Skin of body (tissue), 2 donors: ENCODE data around the gene PSMG2. TPM values are rescaled to one million over a fixed set of nuclear protein-coding genes. Genes with fewer than 3 reads are reported as not detected.
"Not testable (repeated sequence)": the region's sequence is repeated elsewhere in the genome, so short reads cannot be mapped to it uniquely, and the experiment has no call there.

ENCODE experiments used
- DNase-seq: peaks from one replicate; lab custom pipeline; 2025; lab: John Stamatoyannopoulos, UW
- total RNA-seq: library from RNA; depleted of rRNA; stranded (reverse); fragments of >200 nt; gene quantifications from one replicate; pipeline ENCODE4 v1.2.3, GENCODE V29; 2014

PSMG2 gene
- total RNA-seq, 1 donor from 2014 or later = 43.2 TPM

DNA sequence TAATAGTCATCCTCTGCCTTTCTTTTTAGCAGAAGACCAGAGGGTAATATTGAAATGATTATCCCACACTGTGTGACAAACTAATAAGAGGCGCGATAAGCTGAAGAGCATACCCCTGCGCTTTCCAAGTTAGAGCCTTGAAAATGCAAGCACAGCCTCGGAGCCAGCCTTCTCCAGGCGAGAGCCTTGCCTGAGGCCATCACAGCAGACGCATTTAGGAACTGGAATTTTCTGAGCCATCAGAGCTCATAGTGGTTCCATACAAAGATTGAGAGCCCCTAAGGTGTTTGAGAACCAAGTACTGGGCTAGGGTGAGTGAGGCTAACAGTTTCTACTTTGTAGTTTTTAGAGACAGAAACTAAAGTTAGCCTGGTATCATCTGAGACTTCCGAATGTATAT, 19.9 kb downstream of the PSMG2 start:
- no peak for DNase-seq

DNA sequence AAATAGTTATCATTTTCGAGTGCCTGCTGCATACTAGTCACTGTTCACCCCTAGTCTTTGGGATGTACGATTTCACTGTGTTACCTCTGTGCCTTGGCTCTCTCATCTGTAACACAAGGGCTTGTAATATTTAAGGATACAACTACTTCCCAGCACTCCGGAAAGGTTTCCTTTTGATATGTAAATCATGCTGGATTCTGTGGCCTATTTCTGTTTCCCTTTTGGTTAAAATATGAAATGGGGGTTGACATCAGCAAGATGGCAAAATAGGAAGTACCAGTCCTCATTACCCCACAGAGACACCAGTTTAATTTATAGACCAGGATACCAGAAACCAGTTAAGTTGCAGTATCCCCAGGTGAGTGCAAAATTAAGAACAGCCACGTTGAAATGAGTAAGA, 23.5 kb downstream of the PSMG2 start:
- no peak for DNase-seq

DNA sequence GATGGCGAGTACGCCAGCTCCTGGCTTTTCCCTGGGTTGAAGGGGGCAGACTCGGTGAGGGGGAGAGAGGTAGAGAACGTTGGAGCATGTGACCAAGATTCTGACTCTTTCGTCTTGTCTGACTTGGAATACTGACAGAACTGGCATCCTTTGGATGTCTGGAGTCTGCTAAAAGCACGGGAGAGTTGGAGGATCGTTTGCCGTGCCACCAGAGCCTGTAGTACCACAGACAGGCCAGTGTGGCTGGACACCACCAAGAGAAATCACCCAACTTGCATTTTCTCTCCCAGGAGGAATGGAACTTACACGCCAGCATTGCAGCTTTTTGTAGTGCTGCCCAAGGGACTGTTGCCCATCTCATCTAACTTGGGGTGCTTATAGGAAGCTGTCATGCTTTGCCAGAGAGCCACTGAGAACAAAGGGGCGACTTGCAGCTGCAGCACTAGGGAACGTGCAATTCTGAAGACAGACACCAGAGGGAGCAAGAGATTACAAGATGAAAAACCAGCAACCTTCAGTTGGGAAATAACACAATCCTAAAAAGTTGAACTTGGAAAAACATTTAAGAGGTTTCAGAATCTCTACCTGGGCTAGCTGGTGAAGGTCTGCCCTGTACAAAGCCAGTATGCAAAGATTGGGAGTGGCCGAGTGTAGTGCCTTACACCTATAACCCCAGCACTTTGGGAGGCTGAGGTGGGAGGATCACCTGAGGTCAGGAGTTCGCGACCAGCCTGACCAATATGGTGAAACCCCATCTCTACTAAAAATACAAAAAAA, 24.1 kb downstream of the PSMG2 start:
- peak; percentile 30 for DNase-seq

DNA sequence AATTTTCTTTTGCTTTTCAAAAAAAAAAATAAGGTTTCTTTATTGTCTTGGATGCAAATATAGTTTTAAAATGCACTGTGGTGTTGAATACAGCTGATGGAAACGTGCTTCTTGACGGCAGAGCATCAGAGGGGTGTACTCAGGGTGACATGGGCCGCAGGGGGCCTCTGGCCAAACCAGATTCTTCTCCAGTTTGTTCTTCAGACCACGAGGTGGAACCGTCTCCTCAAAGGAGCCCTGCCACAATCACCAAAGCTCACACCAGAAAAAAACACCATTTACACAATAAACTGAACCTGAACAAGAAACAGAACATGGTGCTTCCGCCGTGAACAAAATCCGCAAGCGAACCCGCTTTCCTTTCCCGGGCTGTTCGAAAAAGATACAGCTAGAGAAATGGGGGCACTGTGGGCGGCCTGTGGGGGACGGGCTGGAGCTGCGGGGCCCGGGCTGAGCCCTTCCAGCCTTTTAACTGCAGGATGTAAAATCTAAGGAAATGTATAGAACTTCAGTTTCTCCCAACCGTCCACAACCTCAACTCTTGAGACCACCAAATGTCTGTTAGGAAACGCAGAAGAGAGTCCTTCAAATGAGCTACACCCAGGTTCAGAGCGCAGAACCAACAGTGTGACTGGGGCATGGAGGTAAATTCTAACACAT, 34.5 kb downstream of the PSMG2 start:
- no peak for DNase-seq

DNA sequence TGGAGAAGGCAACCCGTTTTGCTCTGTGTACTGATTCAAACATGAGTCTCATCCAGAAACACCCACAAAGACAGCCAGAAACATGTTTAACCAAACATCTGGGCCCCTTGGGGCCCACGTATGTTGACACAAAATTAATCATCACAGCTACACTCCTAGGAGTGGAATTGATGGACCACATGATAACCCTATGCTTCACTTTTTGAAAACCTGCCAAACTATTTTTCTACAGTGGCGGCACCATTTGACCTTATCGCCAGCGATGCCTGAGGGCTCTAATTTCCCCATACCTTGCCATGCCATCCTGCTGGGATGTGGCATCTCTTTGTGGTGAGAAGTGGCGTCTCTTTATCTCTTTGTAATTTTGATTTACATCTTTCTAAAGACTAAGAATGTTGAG, 38.5 kb downstream of the PSMG2 start:
- no peak for DNase-seq

DNA sequence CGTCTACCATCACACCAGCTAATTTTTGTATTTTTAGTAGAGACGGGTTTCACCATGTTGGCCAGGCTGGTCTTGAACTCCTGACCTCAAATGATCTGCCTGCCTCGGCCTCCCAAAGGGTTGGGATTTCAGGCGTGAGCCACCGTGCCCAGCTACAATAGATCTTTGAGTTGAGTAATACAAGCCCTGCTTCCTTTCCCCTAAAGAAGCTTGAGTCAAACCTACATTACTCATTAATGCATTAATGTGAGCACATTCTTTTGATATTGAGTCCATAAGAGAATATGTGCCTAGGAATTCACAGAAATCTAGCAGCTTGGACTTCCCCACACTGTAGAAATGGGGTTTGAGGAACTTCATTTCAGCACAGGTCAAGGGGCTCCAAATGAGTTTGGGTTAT, 39.6 kb downstream of the PSMG2 start:
- DNase-seq = no peak

DNA sequence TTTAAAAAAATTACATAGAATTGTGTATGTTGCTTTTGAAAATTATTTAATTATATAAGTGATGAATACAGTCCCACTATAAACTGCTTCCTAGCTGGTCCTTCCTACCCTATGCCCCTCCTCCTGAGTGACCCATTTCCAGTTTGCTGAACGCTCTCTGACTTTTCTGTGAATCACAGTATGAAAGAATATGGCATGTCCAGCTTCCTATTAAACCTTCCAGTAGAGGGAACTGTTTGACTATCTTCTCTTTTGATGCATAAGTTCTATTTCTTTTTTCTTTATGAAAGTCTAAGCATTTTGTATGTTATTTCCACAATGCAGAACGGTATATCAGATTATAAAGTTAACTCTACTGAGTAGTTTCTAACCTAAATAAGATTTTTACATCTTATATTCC, 41.3 kb downstream of the PSMG2 start:
- peak; percentile 2 for DNase-seq

DNA sequence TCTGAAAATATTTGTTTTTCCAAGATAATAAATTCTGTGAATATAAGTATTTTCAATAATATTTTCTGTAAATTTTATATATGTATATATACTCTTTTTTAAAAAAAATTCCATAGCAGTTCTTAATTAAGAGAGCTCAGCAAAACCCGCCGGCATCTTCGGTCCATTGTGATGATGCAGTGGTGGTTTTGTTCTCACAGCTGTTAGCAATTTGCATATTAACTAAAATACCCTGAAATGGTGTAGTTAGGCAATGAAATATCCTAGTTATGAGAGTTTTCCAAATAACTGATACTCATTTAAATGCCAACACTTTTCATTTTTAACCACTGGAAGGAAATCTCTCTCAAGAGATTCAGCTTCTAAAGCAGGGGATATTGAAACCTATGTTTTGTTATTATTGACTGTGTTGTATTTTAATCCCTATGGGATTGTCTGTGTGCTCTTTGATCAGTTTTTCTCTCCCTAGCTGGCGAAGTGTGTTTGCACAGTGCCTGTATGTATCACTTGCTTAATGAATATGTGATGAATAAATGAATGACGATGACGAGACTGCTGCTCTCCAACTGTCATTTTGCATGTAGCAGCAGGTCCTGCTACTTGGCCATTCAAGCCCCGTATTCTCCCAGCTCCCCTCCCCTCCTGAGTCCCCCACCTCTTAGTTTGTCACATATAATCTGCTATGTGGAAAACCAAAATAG, 42.4 kb downstream of the PSMG2 start:
- no peak for DNase-seq

DNA sequence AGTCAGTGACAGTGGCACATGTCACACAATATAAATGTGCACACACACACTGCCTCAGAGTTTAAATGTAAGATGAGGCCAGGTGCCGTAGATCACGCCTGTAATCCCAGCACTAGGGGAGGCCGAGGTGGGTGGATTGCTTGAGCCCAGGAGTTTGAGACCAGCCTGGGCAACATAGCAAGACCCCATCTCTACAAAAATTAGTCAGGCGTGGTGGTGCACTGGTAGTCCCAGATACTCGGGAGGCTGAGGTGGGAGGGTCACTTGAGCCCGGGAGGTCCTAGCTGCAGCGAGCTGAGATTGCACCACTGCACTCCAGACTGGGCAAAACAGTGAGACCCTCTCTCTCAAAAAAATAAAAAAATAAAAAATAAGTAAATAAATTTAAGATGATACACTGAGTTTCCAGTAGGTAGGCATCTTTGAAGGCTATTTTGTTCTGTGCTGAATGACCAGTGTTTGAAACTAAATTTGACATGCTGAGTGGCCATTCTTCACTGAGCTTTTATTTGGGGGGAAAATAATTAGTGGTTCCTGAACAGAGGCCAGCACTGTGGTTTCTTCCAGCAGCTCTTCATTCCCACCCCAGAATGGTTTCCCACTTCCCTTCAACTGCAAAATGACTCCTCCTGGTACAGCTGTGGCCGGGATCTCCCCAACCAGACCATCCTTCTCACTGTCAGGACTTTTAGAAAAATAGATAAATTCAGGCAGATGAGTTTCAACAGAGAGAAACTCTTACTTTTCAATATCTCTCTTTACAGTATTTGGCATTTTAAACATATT, 44.9 kb downstream of the PSMG2 start:
- DNase-seq = no peak

DNA sequence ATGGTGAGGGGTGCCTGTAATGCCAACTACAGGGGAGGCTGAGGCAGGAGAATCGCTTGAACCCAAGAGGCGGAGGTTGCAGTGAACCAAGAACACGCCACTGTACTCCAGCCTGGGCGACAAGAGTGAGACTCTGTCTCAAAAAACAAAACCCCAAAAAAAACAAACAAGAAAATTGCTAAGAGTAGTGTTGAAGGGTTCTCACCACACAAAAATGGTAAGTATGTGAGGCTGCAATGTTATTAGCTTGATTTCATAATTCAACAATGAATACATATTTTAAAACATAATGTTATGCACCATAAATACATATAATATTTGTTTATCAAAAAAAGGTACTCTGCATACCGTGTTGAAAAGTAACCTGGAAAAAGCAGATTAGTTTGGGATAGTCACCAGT, 45.8 kb downstream of the PSMG2 start:
- no peak for DNase-seq

DNA sequence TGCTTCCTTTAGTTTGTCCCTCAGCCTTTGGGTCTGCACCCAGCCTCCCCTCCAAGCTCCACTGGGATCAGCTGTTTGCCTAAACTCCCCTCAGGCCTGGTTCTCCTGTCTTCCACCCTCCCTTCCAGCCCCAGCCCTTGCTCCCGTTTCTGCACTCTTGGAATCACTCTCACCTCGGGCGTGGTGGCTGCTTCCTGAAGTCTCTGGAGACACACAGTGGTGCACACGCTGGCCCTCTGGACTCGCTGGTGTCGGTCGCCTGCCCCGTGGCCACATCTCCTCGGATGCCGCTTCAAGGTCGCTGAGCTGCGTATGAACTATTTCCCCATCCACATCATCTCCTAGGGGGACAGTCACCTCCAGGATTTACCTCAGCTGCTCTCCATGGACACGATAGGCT, 46.3 kb downstream of the PSMG2 start:
- DNase-seq = no peak

DNA sequence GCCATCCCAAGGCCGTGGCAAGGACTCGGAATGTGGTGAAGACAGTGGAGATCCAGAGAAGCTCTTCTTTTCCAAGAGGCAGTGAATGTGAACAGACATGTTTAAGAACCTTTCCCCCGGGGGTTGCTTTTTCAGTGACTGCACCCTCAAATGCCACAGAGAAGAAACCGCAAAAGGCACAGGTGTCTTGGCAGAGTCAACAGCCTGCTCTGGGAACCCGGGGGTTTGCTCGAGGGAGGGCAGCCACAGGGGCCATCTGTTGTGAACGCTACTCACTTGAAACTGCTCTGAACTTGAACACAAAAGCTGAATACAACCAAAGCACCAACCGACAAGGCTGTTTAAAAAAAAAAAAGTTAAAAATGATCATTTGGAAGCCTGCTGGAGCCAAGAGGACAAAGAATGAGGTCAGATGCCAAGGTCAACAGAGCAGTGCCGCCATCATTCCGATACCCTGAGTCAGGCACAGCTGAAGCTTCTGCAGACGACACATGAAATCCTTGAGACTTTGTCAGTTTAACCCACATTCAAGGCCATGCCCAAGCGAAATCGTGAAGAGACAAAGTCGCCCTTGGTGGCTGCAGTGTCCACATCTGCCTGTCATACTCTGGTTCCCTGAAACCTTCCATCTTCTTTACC, 47.4 kb downstream of the PSMG2 start:
- no peak for DNase-seq

DNA sequence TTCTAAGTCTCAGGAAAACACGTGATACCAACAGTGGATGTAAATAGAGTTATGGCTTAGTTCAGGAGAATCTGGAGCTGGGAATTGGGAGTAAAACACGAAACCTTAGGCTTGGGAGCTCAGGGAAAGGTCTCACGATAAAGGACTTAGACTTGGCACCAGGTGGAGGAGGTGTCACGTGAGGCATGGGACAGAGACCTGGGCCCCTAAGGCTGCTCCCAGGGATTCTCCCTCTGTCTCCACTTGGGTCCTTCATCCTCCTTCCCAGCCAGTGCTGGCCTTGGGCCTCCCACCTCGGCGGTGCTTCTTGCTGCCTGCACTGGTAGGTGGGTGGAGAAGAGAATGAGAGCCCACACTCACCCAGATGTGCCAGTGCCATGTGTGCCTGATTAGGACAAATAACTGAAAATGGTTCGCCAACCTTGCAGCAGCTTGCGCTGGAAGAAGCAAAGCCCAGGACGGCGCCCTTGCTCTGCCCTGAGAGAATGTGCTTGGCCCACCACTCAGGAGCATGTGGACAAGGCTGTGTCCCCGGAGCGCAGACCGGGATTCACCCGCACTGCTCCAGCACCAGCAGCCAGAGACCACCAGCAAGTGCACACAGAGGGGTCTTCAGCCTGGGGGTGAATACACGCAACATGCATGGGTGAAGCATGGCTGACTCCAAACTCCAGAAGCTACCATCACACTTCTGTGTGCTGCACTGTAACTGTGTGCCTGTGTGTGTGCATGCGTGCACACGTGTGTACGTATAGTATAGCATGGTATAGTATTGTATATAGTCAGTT, 48.1 kb downstream of the PSMG2 start:
- no peak for DNase-seq

DNA sequence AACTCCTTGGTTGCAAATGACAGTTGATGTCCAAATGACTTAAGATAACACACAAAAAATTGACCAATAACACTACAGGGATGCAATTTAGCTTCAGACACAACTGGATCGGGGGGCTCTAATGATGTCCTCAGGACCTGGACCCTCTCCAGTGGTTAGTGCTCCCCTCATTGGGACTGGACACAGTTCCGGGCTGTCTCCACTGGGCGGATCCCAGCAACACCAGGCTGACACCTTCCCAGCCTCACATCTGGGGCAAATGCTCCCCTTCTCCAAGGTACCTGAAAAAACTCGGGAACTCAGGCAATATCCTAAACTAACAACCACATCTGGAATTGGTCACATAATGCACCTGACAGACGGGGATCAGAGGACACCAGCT, 48.7 kb downstream of the PSMG2 start:
- DNase-seq = no peak

DNA sequence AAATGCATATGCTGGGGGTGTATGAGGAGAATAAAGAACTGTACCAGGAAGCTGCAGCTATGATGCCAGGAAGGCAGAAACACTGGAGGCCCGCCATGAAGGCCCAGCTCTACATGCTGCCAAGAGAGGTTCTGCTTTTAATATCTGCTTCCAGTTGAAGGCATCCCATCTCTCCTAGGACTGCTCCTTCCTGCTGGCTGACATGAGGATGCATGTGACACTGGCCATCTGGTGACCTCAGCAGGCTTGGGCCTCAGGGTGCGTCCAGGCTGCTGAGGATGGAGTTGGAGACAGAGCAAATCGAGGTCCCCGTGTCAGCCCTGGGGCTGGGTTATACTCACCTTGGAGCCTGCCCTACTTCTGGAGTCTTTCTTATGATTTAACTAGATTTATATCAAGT, 49.0 kb downstream of the PSMG2 start:
- no peak for DNase-seq

DNA sequence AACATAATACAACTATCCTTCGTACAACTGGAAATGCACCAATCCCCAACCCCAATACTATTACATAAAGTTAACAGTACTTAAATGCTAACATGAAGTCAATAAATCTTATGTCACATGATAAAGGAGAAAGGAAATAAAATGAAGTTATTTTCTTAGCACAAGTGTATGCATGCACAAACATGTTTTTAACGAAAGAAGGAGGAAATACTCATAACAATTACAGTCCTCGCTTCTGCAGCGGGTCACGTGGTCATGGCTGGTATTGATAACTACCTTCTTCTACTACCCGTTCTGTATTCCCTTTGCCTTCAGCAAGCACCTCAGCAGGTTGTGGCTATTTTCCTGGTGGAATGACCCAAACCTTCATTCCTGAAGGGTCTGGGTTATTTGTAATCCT, 51.7 kb downstream of the PSMG2 start:
- DNase-seq = no peak

DNA sequence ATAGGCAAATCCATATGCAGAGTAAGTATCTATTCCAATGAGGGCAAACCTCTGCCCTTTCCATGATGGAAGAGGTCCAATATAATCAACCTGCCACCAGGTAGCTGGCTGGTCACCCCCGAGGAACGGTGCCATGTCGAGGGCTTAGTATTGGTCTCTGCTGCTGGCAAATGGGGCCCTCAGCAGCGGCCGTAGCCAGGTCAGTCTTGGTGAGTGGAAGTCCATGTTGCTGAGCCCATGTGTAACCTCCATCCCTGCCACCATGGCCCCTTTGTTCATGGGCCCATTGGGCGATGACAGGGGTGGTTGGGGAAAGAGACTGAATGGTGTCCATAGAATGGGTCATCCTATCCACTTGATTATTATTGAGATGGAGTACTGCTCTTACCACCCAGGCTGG, 52.8 kb downstream of the PSMG2 start:
- DNase-seq = not testable (repeated sequence)

DNA sequence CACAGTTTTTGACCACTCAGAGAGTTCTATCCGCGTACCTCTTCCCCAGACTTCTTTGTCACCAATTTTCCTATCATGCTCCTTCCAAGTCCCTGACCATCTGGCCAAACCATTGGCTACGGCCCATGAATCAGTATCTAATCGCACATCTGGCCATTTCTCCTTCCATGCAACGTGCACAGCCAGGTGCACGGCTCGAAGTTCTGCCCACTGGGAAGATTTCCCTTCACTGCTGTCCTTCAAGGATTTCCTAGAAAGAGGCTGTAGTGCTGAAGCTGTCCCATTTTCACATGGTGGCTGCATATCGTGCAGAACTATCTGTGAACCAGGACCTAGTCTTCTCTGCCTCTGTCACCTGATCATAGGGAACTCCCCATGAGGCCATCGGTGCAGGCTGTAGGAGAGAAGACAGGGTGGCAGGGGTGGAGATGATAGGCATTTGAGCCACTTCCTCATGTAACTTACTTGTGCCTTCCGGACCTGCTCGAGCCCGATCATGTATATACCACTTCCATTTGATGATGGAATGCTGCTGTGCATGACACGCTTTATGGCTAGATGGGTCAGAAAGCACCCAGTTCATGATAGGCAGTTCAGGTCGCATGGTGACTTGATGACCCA, 53.9 kb downstream of the PSMG2 start:
- not testable (repeated sequence) for DNase-seq

DNA sequence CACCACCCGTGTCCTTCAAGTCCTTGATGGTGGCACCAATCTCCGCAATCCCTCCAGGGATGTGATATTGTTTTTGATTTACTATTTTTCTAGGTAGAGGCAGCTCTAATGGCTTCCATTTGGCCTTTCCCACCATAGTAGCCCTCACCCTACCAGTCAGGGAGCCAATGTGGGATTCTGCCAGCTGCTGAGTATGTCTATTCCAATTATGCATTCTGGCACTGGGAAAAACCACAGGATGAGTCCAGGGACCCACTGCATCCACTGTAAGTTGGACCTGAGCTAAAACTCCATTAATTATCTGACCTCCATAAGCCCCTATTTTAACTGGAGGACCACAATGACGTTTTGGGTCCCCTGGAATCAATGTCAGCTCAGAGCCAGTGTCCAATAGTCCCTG, 55.7 kb downstream of the PSMG2 start:
- not testable (repeated sequence) for DNase-seq

DNA sequence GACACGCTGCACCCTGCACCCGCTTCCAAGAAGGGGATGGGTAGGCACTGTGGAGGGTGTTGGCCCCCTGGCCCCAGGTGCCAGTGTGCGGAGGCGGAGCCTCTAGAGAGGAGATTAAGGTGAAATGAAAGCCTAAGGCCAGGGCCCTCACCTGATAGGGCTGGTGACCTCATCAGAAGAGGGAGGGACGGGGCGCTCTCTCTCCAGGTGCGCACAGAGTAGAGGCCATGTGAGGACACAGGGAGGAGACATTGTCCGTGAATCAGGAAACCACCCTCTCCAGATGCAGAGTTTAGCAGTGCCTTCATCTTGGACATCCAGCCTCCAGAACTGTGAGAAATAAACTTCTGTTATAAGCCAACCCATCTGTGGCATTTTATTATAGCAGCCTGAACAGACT, 62.3 kb downstream of the PSMG2 start:
- no peak for DNase-seq
